Spleen (tissue), 7 donors: Measurements from ENCODE around the gene ITGA4.

ENCODE experiments used
- POLR2A ChIP-seq, 3 donors: fragments of 450-650 bp; IDR thresholded peaks; one replicate each; pipeline ENCODE4 v1.5.1; 2017; ENCODE audit warnings: antibody characterized with exemption in 3 of 3, mild to moderate bottlenecking in 1 of 3
- POLR2AphosphoS5 ChIP-seq, 3 donors: sonication (generic); formaldehyde crosslinking; IDR thresholded peaks; one replicate each; pipeline ENCODE4 v1.5.1; 2017; ENCODE audit warnings: antibody characterized with exemption in 3 of 3
- TF ChIP-seq, protein P1 (sequence below), 11 experiments: fragments of 200-600 bp in 7 of 11; fragments of 450-650 bp in 4 of 11; sonication (generic) in 4 of 11; IDR thresholded peaks in 8 of 11; conservative IDR thresholded peaks in 3 of 11; 1 replicate in 7 of 11; 2 replicates in 4 of 11; pipeline versions ENCODE4 v1.4.0 to v1.8.0; 2016 to 2021; ENCODE audit warnings: antibody characterized with exemption in 11 of 11, inconsistent platforms in 4 of 11, mild to moderate bottlenecking in 1 of 11
- donor health status: DM: no; HTN: no; CAD: no; lungs with moderate emphysema.
- donor health status: DM: no; HTN: no; CAD: no.
- donor health status: DM: no; HTN: no; CAD: no.

GRCh38 chr2:181463588-181463987 lies 6.4 kb downstream of the ITGA4 start:
- TF ChIP-seq POLR2A (IDR thresholded peaks at IDR 0.05), result no peak
- TF ChIP-seq, protein P1, sequence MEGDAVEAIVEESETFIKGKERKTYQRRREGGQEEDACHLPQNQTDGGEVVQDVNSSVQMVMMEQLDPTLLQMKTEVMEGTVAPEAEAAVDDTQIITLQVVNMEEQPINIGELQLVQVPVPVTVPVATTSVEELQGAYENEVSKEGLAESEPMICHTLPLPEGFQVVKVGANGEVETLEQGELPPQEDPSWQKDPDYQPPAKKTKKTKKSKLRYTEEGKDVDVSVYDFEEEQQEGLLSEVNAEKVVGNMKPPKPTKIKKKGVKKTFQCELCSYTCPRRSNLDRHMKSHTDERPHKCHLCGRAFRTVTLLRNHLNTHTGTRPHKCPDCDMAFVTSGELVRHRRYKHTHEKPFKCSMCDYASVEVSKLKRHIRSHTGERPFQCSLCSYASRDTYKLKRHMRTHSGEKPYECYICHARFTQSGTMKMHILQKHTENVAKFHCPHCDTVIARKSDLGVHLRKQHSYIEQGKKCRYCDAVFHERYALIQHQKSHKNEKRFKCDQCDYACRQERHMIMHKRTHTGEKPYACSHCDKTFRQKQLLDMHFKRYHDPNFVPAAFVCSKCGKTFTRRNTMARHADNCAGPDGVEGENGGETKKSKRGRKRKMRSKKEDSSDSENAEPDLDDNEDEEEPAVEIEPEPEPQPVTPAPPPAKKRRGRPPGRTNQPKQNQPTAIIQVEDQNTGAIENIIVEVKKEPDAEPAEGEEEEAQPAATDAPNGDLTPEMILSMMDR (IDR thresholded peaks at IDR 0.05 in 8 of 11, conservative IDR thresholded peaks at IDR 0.05 in 3 of 11), result no peak
- no peak for TF ChIP-seq POLR2AphosphoS5 (IDR thresholded peaks at IDR 0.05)
